HG03095 (cell line): Measurements from ENCODE around the gene TNXB.
"Not testable (repeated sequence)": the region's sequence is repeated elsewhere in the genome, so short reads cannot be mapped to it uniquely, and the experiment has no call there.

Experiments used
- ATAC-seq: cut with Tn5 transposase; IDR thresholded peaks from one replicate; pipeline ENCODE4 v1.9.1; 2021; ENCODE audit warnings: moderate library complexity; ENCODE audit not compliant: unreplicated experiment

TNXB gene

GRCh38 chr6:32109114-32109764 lies at the start of gene TNXB:
Gene TNXB, minus strand, starts transcription at chr6:32109338. Its CDS starts 11,140 bp downstream, at chr6:32098198.
- no peak for ATAC-seq

DNA sequence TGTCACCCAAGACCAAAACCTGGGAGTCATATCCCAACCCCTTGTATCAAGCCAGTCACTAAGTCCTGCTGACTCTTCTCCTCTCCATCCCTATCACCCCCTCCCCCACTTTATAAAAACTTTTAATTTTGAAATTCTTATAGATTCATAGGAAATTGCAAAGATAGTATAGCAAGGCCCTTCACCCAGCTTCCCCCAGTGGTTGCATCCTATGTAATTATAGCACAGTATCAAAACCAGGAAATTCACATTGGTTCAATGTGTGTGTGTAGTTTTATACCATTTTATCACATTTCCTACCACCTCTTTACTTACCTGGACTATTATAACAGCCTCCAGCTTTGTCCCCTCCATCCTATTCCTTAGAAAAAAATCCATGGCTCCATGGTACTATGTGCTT lies 48.9 kb upstream of the TNXB start:
- no peak for ATAC-seq

DNA sequence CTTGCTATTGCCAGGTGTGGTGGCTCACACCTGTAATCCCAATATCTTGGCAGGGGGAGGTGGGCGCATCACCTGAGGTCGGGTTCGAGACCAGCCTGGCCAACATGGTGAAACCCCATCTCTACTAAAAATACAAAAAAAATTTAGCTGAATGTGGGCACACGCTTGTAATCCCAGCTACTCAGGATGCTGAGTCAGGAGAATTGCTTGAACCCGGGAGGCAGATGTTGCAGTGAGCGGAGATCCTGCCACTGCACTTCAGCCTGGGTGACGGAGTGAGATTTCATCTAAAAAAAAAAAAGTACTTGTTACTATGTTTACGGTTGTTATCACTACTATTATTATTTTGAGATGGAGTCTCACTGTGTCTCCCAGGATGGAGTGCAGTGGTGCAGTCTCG lies 47.8 kb upstream of the TNXB start:
- no peak for ATAC-seq

DNA sequence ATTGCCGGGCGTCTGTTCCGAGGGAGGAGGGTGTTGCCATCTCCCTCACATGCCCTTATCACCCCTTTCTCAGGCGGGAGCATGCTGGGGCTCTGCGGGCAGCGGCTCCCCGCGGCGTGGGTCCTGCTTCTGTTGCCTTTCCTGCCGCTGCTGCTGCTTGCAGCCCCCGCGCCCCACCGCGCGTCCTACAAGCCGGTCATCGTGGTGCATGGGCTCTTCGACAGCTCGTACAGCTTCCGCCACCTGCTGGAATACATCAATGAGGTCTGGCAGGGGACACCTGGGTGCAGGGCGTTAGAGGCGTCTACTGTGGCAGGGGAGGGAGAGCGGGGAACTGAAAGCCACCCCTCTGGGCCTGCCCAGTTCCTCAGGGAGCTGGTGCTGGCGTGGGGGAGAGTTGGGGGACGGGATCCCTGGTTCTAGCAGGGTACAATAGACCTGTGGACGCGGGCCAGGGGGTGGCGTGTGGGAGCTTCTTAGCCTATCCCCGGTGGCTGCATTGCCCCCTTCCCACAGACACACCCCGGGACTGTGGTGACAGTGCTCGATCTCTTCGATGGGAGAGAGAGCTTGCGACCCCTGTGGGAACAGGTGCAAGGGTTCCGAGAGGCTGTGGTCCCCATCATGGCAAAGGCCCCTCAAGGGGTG lies 45.5 kb upstream of the TNXB start:
- no peak for ATAC-seq

DNA sequence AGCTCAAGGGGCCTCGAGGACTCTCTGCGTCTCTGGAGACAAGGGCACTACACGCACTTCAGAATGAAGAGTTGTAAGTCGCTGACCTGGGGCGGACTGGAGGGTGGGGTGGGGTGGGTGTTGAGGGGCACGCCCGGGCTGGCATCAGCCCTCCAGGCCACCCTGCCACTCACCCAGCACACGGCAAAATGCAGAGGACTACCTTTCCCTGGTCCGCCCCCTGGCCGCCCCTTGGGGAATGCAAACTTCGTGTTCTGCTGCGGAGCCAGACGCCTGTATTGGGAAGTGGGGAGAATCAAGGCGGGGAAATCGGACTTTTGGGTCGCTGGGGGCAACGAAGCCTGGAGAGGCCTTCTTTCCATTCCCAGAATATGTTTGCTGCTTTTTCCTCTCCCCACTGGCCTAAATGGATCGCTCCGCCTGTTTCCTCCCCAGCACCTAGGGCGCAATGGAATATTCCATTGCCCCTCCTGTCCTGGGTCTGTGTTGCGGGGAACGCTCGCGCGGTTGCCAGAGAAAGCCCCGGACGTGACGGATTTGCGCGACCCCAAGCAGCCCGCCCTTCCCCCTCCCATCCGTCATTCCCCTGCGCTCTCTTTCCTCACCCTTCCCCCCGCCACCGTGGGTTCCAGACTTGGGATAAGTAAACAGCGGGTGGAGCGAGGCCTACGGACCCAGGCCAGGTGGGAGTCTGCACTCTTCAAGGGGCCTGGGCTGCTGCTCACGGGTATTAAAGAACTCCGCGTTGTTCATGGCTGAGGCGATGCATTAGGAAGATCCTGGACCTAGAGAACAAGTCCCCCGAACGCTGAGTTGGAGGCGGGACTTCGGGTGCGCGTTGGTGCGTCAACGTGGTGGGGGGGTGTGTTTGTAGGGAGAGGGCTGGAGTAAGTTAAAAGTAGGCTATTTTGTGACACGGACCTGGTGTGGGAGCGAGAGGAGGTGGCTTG lies 44.7 kb upstream of the TNXB start, which contains the start of gene PPT2:
Gene PPT2 (plus strand): TSS at position 578 of the 950 bp plus-strand sequence. CDS start 454 bp downstream, outside the sequence.
- no peak for ATAC-seq

DNA sequence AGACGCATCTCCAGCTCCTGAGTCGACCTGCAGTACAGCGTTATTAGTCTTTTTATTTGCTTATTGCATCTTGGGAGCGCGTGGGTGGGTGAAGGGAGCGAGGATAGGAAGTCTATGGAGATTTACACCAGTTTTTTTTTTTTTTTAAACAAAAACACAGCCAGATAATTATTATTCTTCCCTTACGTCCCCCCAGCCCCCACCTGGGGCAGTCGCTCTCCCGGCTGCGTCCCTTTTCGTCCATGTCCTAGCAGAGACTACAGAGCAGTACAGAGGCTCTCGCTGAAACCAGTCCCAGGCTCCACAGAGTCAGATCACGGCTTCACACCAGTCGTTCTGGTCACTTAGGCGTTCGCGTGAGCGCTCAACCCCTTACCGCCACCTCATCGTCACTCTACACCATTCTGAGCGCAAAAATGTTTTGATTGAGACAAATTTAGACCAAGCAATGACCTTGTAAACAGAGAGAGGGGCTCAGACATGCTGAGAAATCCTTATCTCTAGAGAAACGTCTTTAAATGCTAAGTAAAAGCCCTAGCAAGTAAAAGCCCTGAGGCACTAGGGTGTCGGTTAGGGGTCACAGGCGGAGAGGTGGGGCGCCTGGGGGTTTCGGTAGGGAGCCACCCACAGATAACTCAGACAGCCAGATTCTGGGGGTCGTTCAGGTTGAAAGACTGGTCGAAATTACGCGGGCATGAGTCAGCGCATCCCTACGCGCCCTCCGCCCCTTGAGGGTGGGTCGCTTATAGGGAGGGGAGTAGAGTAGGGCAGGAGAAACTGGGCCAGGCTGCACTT lies 43.8 kb upstream of the TNXB start:
- no peak for ATAC-seq

- ATAC-seq = no peak
These were observed 43.0 kb upstream of the TNXB start, which contains the start of gene PRRT1 for GRCh38 chr6:32151863-32152768. Gene PRRT1, minus strand, starts transcription at chr6:32151939. Its CDS starts 112 bp downstream, at chr6:32151827.

DNA sequence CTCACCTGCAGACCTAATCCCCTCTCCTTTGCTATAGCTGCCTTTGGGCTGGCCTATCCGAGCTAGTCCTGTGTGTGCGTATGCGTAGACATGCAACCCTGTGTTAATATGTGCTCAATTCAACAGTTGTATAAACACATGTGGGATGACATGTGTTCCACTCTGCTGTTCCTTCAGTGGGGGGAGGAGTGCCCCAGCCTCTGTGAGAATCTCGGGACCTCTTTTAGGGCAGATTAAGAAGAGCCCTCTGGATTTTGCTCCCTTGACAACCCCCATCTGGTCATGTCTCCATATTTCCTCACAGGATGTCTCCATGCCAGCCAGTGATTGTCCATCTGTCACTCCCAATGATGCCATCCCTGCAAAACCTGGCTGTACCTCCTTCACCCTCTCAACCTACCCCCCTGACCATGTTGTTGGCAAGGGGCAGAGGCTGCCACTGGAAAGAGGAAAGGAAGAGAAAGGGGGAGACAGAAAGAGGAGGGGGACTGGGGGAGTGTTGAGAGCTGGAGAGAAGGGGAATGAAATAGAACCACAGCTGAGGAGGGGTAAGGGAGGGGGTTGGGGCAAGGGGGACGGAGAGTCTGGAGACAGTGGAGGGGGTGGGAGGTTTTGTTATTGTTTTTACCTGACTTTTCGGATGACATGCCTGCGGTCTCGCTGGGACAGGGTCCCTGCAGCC lies 42.2 kb upstream of the TNXB start:
- no peak for ATAC-seq

DNA sequence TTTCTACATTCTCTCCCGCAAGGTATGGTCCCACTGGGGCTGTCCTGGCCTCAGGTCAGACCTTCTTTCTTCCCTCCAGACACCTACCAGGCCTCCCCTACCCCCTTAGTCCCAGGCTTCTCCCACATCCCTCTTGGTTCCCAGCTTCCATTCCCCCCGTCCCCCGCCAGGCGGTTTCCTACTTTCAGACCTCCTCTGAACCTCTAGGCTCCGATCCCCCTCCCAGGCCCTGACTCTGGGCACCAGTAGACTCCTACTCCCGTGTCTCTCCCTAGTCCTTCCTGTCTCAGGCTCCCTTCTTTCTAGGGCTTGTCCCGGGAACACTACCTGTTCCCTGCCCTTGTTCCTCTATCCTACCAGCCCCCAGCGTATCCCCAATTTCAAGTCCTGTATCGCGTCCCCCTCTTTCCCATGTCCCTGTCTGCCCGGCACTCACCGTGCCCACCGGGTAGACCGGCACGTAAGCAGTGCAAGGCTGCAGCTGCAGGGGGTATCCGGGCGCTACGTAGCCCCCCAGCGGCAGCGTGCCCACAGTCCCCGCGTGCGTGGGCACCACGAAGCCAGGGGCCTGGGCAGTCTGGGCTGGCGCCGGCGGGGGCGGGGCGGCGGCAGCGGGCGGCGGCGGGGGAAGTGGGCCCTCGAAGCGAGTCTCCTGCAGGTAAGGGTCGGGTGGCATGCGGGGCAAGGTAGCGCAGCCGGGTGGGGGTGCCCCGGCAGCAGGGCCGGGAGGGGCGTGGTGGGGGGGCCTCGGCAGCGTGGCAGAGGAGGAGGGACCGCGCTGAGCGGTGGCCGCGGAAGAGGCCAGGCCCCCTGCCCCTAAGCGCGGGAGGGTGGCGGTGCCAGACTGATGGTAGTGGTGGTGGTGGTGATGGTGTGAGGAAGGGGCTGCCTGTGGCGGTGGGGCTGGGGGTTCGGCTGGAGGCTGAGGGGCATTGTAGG lies 41.1 kb upstream of the TNXB start:
- ATAC-seq = no peak

DNA sequence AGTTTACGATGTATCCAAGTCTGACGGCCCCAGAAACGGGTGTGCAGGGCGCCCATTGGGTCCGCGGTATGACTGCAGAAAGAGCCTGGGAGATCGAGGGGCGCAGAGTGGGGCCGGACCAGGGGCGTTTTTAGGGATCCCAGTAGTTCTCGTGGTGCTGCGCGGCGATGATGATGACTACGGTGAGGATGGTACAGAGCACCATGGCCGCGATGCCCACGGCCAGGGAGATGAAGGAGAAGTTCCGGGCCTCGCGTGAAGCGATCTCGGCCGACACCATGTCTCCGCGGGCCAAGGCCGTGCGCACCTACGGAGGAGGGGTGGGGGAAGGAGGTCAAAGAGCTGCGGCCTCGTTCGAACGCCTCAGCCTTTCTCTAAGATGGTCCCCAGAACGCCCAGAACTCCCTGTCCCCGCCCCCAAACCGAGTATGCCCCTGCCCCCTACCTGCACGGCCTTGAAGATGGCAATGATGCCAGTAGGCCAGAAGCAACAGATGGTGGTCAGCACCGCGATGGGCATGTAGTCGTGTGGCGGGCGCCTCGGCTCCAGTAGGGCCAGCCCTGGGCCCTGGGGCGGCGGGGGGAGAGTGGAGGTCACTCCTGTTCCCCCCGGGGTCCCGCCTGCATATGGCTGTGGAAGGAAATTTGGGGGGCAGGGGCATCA lies 40.1 kb upstream of the TNXB start:
- no peak for ATAC-seq

DNA sequence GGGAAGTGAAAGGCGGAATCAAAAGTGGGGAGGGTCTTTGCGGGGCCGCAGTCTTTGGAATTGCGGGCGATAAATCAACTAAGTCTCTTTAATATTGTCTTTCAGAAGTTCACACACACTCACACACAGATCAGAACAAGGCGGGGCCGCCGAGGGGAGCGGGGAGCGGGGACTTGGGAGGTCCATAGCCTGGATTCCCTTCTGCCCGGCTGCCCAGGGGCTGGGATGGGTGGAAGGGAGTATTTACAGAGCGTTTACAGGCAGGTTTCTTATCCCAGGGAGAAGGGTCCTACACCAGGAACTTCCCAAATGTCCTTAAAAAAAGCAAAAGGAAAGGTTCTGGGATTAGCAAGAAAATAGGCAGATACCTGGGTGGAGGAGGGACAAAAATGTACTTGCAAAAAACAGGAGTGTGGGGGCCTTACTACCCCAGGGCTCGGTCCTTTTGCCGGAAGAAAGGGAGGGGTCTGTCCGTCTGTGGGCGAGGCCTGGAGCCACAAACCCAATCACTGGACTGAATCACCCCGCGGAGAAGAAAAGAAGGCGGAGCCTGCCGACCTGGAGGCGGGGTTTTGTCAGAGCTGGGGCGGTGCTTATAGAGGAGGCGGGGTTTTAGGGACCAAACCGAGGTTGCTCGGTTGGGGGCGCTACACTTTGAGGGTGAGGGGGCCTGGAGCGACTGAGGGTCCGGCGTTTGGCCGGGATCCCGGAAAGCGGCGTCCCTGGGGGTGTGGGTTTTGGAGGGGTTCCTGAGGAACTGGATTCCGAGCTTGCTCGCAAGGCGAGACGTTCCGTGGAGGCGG lies 39.4 kb upstream of the TNXB start:
- no peak for ATAC-seq

DNA sequence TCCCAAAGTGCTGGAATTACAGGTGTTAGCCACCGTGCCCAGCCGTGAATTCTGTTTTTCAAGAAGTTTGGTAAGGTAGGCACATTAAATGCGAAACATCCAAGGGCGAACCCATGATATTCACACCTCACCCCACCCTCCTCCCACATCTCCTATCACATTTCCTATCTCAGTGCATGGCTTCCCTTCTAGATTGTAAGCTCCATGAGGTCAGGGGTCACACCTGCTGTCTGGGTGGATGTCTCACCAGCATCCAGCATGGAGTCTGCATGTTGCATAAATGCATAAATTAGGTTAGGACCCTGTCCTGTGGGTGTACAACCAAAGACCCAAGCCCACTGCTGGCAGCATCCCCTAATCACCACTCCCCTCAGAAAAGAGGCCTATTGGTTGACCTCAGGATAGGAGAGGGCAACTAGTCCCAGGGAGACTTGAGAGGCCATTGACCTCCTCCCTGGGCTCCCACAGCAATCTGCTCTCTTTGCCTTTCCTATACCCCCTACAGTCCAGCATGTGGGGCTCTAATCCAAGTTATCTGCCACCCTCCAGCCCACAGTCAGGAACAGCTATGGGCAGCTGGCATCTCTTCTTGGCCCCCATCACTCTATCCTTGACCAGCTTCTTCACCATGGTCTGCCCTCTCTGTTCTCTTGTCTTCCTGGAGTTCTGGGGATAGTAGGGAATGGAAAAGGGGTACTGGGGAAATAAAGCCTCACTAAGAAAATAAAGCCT lies 38.4 kb upstream of the TNXB start:
- no peak for ATAC-seq

DNA sequence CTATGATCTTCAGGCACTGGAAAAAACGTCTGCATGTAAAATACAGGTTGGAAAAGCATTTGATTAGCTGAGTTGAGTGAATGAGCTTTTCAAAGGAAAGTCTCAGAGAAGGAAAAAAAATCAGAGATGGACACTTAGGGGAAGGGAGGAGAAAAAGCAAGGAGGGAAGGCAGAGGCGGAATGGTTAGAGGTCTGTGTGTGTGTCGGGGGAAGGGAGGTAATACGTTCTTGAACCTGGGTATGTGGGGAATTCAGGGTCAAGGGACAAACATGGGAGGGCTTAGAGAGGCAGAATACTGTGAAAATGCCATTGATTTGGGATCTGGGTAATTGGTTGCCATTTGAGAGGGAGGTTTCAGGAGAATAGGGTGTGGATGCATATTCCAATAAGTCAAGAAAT lies 37.5 kb upstream of the TNXB start:
- ATAC-seq = no peak

DNA sequence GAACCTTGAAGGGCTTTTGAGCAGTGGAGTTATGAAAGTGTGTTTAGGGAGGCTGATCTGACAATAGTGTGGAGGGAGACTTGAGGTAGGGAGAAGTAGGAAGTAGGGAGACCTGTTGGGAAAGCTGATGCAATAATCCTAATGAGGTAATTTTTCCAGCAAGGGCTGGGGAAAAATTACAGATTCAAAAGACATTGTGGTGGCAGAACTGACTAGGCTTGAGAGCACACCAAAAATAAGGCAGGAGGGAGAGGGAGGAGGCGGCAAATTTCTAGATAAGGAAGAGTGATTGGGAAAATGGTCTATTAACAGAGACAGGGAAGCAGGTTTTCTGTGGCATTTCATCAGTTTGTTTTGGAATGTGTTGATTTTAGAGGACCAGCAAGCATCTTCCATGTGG lies 37.1 kb upstream of the TNXB start:
- ATAC-seq = no peak

GRCh38 chr6:32144238-32144637 lies 35.1 kb upstream of the TNXB start:
- not testable (repeated sequence) for ATAC-seq
